NCI-H1092 treated with DMSO at 0.1 percent for 48 hours (cell line): ENCODE results near the gene LRRC3B.
"Not testable (repeated sequence)": the region's sequence is repeated elsewhere in the genome, so short reads cannot be mapped to it uniquely, and the experiment has no call there.

Experiments
- DNase-seq: peaks from one replicate; lab custom pipeline; 2025; lab: John Stamatoyannopoulos, UW

The LRRC3B gene, protein sequence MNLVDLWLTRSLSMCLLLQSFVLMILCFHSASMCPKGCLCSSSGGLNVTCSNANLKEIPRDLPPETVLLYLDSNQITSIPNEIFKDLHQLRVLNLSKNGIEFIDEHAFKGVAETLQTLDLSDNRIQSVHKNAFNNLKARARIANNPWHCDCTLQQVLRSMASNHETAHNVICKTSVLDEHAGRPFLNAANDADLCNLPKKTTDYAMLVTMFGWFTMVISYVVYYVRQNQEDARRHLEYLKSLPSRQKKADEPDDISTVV

DNA sequence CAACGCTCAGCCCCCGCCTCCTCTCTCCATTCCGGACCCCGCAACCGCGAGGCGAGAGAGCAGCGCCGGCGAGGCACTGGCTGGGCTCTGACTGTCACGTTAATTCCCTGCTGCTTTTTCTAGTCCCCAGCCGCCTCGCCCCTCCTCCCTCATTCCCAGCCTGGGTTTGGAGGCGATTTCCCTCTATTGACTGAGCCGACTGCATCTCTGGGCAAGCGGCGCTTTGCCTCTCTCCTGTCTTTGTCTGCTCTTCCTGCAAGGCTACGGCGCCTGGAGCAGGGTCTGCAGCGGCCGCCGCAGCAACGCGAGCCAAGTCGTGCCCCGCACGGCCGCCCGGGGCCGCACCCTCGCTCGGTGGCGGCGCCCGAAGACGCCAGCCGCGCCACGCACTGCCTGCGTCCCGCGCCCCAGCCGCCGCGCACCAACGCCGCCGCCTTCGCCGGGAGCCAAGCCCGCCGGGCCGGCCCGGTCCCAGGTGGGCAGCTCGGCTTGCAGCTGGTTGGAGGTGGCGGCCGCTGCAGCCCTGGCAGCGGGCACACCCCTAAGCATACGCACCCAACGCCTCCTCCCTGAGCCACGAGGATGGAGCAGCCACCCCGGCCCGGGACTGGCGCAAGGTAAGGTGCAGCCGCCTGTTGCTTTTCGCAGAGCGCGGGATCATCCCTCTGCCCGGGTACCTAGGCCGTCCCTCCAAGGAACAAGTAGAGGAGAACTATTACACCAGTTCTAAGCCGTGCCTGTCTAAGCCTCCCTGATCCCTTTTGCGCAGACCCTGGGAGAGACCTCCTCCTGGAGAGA lies at the start of gene LRRC3B:
TSS of gene LRRC3B (plus strand) at position 152 of the 798 bp plus-strand sequence. CDS start 86,901 bp downstream, outside the sequence.
- no peak for DNase-seq

DNA sequence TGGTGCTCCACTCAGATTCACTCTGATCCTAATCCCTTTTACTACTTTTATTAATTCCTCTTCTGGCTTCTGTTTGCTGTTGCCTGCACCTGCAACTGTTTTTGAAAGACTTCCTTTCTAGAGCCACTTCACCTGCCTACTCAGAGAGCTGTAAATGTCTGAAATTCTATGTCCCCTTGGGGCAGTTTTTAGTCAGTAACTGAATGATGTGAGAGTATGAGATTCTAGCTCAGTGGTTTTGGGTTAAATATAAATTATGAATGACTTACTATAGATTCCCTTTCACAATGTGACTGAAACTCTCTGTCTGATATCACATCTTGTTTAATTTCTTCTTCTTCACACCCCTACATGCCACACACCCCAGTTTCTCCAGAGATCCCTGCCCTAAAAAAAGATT lies 47.8 kb upstream of the LRRC3B start:
- no peak for DNase-seq

DNA sequence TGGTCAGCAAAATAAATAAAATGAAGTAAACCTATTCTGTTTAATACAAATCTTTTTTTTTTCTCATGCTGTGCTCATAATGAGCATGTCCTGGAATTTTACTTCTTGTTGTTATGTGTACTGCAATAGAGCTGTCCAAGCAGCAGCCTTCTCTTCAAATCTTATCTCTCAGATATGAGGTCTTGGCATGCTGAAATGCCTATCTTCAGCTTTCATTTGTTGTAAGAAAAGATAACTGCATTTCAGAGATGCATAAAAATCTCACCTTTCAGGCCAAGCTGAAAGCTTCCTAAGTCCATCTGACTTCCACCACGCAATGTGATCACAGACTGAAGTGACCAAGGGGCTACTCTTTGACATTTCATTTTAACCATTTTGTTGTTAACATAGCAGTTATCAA lies 43.5 kb upstream of the LRRC3B start:
- DNase-seq = no peak

DNA sequence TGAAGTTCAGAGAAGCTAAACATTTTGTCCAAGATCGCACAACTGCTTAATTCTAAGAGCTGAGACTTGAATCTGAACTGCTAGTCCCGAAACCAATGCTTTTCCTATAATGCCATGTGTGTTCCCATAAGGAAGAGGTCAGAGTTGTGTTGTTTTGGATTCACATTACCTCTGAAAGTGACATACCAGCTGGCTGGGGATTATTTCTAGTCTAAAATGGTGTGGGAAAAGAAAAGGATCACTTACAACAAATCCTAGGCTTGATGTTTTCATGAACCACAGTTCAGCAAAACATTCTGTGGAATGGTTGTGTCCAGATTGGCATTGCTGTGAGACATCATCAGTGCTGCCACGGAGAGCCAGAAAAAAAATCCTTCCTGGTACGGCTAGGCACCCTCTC lies 35.0 kb upstream of the LRRC3B start:
- no peak for DNase-seq

DNA sequence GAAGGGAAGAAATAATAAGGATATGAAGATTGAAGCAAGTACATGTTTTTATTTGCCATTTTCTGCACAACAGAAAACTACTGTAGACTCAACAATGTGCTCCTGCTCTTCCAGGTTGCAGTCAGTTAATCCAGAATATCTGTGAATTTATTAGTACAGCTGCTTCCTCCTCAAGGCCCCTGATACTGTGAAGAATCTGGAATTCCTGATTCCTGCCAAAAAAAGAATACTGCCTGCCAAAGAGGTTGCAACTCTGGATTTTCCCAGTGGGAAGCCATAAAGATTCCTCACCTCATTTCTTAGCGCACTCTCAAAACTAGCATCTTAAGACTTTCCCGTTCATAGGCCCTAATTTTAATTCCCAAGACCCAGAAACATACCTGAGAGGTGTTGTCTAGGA lies 33.6 kb upstream of the LRRC3B start:
- no peak for DNase-seq

DNA sequence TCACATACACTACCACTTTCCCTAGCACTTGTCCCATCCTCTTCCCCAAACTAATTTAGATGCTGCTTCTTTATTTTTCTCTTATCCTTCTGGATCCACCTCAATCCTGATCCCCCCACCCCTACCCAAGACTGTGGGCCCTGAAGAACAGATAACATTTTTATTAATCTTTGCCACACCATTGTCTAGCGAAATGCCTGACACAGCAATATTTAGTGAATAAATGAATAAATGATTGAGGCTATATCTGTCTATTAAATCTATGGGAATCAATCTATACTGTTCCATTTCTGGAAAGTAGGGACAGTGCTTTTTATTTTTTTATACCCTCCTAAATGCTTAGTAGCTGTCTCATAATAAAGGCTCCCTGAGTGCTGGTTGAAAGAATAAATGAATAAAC lies 32.9 kb upstream of the LRRC3B start:
- DNase-seq = no peak

DNA sequence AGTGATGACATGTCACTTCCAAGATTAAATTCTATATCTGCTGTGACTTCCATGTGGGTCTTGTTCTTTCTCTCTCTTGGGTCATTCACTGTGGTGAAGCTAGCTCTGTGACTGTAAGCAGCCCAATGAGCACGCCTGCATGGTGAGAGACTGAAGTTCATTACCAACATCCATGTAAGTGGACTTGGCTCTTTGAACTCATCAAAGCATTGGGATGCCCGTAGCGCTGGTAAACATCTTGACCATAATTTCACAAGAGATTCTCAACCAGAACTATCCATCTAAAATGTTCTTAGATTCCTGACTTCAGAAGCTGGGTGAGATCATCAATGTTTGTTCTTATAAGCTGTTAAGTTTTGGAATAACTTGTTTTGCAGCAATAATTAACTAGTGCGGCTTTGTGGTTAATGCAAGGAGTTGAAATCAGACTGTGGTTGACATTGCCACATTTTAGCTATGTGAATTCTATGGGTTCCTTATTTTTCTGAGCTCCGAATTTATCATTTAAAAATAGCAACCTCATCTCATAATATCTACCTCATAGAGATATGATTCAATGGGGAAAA lies 31.6 kb upstream of the LRRC3B start:
- DNase-seq = no peak

DNA sequence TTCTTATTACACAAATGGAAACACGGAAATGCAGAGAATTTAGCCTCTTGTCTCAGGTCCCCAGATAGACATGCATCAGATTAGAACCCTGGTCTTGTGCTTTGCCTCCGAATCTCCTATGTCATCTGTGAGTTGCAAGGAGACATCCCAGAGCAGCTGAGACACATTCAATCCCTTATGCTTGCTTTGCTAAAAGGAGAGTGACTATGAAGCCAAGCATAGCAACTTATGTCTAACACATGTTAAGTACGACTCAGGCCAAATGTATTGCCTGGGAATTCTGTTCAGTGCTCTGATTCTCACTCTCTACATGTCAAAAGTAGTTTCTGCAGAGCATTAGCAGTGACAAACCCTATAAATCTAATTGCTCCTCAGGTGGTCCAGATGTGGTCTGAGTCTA lies 30.6 kb upstream of the LRRC3B start:
- no peak for DNase-seq

DNA sequence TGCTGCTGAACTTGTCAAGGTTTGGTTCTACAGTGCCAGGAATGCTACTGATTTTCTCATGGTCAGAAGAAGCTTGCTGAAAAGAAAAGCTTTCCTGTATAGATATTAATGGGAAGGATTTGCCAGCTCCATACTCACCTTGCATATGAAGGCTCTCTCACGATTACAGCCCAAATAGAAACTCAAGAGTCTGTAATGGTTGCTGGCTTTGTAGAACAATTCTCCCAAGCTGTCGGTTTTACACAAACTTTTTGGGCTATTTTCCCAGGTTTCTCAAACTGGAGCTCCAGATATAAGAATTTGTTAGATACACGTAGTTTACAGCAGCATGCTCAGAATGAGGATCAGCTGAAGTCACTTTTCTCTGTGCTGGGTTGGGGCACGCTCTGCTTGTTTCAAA lies 30.1 kb upstream of the LRRC3B start:
- no peak for DNase-seq

DNA sequence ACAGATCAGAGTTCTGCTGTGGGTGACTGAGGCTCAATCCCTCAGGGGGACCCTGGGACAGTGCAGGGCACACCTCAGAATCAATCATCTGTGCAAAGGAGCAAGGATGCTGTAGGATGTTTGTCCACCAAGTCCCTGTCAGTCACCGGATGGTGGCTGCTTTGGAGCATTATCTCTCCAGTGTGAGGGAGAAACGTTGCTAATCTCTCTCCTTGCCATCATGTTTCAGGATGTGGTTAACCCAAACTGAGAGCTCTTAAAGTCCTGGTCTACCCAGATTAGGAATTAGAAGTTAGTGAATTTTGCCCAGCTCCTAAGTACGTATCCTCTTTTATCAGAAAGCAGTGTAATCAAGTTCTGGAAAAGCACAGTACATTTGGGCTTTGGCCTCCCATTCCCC lies 26.2 kb upstream of the LRRC3B start:
- DNase-seq = no peak

DNA sequence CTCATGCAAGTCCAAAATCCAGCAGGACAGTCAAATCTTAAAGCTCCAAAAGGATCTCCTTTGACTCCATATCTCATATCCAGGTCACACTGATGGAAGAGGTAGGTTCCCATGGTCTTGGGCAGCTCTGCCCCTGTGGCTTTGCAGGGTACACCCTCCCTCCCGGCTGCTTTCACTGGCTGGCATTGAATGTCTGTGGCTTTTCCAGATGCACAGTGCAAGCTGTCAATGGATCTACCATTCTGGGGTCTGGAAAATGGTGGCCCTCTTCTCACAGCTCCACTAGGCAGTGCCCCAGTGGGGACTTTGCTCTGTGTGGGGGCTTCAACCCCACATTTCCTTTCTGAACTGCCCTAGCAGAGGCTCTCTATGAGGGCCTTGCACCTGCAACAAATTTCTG lies 19.3 kb upstream of the LRRC3B start:
- DNase-seq = not testable (repeated sequence)

DNA sequence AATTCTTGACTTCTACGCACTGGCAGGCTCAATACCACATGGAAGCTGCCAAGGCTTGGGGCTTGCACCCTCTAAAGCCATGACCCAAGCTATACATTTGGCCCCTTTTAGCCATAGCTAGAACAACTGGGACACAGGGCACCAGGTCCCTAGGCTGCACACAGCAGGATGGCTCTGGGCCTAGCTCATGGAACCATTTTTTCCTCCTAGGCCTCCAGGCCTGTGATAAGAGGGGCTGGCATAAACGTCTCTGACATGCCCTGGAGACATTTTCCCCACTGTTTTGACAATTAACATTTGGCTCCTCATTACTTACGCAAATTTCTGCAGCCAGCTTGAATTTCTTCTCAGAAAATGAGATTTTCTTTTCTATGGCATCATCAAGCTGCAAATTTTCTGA lies 18.8 kb upstream of the LRRC3B start:
- DNase-seq = not testable (repeated sequence)

DNA sequence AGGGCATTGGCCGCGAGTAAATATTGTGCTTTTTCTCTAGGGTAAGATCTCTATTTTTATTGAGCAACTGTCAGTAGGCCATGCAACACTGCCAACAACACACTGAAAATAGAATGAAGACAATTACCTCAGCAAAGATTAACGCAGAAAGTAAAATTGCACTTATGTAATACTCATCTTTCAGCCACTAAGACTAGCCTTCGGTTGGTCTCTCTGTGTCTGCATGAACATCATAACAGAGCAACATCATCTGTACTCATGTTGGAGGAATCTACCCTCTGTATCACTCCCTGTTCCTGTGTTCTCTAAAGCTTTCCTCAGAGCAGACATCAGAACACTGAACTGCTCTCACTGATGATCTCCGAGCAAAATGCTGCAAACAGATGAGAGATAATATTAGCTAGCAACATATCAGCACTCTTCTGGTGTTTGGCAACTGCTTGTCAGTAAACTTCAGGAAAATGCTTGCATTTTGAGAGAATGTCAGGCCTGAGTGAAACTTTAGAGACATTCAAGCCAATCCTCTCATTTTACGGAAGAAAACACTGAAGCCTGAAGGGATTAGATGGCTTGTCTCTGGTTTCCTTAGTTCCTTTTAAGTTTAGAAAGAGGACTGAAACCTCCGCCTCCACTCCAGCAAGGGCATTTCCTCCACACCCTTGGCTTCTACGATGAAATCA lies 8.4 kb upstream of the LRRC3B start:
- DNase-seq = no peak

DNA sequence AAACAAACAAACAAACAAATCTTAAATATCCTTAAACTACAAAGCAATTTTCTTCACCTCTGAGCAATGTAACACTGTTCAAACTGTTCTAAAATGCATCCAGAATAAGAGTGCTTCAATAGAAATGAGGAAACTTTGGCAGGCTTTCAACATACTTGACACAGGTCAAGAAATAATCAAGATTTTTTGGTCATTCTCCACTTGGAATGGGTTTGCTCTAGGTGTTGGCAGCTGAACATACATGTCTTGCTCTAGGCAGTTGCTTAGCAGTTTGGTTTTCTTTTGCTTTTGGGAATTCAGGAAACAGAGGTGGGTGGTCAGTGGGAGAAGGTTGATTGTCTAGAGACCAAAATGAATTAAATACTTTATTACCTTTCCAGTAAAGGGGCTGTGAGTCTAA lies 1.4 kb upstream of the LRRC3B start:
- no peak for DNase-seq

DNA sequence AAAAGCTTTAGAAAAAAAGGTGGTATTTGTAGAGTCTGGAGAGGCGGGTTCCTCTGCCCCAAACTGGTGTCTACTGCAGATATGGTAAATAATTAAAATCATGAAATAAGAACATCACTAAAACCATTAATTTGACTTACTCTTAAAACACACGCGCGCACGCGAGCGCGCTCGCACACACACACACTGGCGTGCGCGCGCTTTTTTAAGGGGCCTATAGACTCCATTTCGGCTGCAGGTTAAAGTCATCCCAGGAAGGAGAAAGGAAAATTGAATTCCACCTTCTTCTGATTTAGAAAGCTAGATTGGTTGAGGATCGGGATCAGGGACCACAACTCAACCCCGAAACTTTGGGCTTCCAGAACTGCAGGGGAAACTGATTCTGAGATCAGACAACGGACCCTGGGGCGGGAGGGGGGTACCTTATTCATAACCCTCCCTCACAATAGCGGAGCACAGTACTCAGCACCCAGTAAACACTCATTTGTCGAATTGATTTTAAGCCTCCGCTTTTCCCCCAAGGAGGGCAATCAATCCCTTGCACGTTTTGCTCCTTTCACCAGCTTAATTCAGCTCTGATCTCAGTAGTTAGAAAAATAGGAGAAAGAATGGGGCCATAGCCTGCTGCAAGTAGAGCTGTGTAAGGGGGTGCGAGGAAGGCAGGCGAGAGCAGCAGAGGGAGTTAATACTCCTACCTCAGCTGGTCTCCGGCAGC lies 509 bp upstream of the LRRC3B start:
- no peak for DNase-seq

DNA sequence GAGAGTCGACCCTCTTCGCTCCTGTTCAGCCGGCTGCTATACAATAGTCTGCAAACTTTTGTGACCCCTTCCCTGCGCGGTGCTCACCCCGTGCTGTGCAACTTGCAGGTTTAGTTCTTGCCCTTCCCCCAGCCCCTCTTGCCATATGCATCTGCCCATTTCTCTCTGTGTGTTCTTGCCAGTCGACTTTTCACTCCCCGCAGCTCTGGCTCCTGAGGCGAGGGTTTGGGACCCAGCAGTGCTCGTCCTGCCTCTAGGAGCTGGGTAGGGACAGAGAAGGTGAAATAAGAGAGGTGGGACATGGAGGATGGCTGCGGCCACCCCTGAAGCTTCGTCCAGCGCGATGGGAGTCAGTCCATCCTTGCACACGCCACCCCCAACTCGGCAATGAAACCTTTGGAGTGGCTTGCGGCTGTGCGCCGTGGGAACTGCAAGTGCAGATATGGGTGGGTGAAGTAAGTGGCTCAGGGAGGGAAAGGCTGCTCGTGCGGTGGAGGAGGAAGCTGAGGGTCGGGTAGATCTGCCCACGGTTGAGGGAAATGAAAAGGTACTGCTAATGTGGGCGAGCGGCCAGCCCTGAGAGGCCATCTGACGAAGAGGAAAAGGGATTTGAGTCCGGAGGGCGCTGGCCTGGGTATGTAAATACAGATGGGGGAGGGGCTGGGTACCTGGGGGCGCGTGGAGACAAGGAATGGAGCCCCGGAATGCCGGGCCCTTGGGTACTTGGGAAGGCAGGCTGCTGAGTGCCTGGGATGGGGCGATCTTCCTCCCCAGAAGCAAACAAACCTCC lies 1.0 kb downstream of the LRRC3B start:
- DNase-seq = no peak

DNA sequence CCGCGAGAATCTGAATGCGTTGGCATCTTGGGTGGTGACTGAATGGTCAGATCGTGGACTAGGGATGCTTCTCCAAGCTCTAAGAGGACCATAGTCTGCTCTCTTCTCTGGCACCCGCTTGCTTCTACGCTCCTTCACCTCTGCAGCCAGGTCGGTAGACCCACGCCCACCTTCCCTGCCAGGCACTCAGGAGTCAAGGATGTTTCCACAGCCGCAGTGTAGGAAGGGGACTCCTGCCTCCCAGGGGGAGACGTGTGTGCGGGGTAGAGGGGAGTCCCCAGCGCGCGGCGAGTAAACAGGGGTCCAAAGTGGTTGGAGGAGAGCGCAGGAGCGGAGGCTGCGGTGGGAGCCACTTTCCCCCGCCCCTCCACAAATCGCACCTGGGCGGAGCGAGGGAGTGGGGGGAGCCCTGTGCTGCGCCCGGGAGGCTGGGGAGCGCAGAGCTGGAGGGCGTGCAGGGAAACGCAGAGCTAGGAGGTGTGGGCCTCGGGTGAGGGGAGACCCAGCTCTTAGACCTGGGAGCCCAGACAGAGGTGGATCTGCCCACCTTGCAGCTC lies 1.7 kb downstream of the LRRC3B start:
- DNase-seq = no peak

DNA sequence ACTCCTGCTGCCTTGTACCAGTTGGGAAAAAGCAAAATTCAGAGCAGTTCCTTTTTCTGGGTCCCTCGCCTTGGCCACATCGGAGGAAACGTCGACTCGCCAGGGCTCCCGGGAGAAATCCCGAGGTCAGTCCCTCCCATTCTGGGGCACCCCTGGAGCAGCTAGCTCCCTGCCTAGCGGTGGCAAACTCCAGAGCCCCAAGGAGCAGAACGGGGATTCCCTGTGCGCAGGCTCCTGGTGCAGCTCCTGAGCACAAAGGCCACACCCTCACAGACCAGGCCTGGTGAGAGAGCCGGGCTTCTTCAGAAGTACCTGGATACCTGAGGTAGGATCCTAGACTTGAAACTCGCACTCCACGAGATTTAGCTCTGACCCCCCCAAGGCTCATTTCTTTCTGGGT lies 2.6 kb downstream of the LRRC3B start:
- no peak for DNase-seq

DNA sequence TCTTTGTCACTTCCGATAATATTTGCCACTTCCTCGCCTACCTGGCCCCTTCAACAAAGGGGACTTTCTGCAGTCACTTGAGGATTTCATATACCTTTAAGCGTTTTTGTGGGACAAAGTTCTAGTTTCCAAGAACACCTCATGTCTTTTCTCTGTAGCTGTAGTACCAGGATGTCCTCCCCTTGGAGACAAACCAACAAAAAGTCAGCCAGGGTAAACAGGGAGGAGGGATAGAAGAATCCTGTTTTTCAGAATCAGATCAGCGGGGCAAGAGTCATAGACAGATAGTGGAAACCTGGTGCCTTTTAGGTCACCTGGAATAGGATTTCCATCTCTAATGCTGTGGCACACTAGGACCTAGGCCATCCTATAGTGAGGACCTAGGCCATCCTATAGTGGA lies 4.5 kb downstream of the LRRC3B start:
- DNase-seq = no peak

DNA sequence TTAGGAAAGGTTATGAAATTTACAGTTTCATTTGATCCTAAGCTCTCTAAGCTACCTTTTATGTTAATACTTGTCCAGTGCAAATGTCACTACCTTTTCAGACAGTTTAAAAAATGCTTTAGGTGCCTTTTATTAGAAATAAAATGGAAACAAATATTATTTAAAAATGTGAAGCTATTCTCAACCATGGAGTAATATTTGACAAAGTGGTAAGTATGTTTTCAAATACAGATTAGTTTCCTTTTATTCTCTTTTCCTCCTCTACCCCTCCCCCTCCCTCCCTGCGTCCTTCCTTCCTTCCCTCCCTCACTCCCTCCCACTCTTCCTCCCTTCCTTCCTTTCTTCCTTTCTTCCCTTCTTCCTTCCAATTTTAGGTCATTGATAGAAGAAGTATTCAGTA lies 6.3 kb downstream of the LRRC3B start:
- no peak for DNase-seq
